ENCODE data around the gene MERTK. TPM values are rescaled to one million over a fixed set of nuclear protein-coding genes. Genes with fewer than 3 reads are reported as not detected.

The MERTK gene
- total RNA-seq, 1 donor from 2014 or later: 5.1 TPM

GRCh38 chr2:111917106-111917505 is 18.7 kb downstream of the MERTK start:
- Histone ChIP-seq H4K20me1 (ENCODE audit: insufficient read depth, low read length) (no peaks in the 10 kb centered on the region), H3K79me2 (ENCODE audit: insufficient read depth, low read length) (no peaks in the 10 kb centered on the region), H3K27me3 (ENCODE audit: insufficient read depth, low read length) (peaks cover 5% of the 10 kb centered on the region), H3K27ac (ENCODE audit: low read depth, low read length) (no peak overlapping the region), H3K4me2 (ENCODE audit: low read length) (no peak overlapping the region), H2AFZ (ENCODE audit: low read depth, low read length) (no peak overlapping the region), H3K9me3 (ENCODE audit: insufficient read depth, low read depth, low read length) (no peaks in the 10 kb centered on the region), H3K9ac (ENCODE audit: low read length) (no peak overlapping the region), H3K36me3 (ENCODE audit: insufficient read depth, low read length) (no peaks in the 10 kb centered on the region), H3K4me3 (ENCODE audit: insufficient read depth, low read depth, low read length) (no peak overlapping the region), H3K4me1 (ENCODE audit: insufficient read depth, low read length) (peaks cover 4% of the 10 kb centered on the region)
- no peaks in the 10 kb centered on the region for H3K27me3 Mint-ChIP-seq (ENCODE audit: low read depth, unreplicated experiment)
- H3K9me3 Mint-ChIP-seq (ENCODE audit: unreplicated experiment): no peaks in the 10 kb centered on the region
- FAIRE-seq (no peak), DNase-seq (ENCODE audit: low read depth) (no peak)
- H3K4me3 Mint-ChIP-seq (ENCODE audit: unreplicated experiment): no peak overlapping the region
- H3K27ac Mint-ChIP-seq (ENCODE audit: unreplicated experiment): no peak overlapping the region
- TF ChIP-seq EZH2 (IDR thresholded peaks at IDR 0.05; ENCODE audit: insufficient read depth, low read length) (no peak), CTCF (IDR thresholded peaks at IDR 0.05; ENCODE audit: insufficient read depth, low read depth, low read length) (no peak)
- no peaks in the 10 kb centered on the region for H3K36me3 Mint-ChIP-seq (ENCODE audit: low read depth, unreplicated experiment)
- H3K4me1 Mint-ChIP-seq (ENCODE audit: low read depth, unreplicated experiment): peaks cover 7% of the 10 kb centered on the region

GRCh38 chr2:111918383-111918806 is 20.0 kb downstream of the MERTK start:
- Histone ChIP-seq H3K4me3 (ENCODE audit: insufficient read depth, low read depth, low read length) (no peak overlapping the region), H3K4me2 (ENCODE audit: low read length) (no peak overlapping the region), H3K9me3 (ENCODE audit: insufficient read depth, low read depth, low read length) (no peaks in the 10 kb centered on the region), H3K79me2 (ENCODE audit: insufficient read depth, low read length) (no peaks in the 10 kb centered on the region), H3K36me3 (ENCODE audit: insufficient read depth, low read length) (no peaks in the 10 kb centered on the region), H3K4me1 (ENCODE audit: insufficient read depth, low read length) (peaks cover 4% of the 10 kb centered on the region), H2AFZ (ENCODE audit: low read depth, low read length) (no peak overlapping the region), H3K27me3 (ENCODE audit: insufficient read depth, low read length) (peaks cover 5% of the 10 kb centered on the region), H4K20me1 (ENCODE audit: insufficient read depth, low read length) (no peaks in the 10 kb centered on the region), H3K27ac (ENCODE audit: low read depth, low read length) (no peak overlapping the region), H3K9ac (ENCODE audit: low read length) (no peak overlapping the region)
- no peaks in the 10 kb centered on the region for H3K9me3 Mint-ChIP-seq (ENCODE audit: unreplicated experiment)
- DNase-seq (ENCODE audit: low read depth) (peak; percentile 80), FAIRE-seq (no peak)
- H3K27me3 Mint-ChIP-seq (ENCODE audit: low read depth, unreplicated experiment): no peaks in the 10 kb centered on the region
- H3K27ac Mint-ChIP-seq (ENCODE audit: unreplicated experiment): peak overlapping the region; percentile 62
- peaks cover 4% of the 10 kb centered on the region for H3K36me3 Mint-ChIP-seq (ENCODE audit: low read depth, unreplicated experiment)
- TF ChIP-seq CTCF (IDR thresholded peaks at IDR 0.05; ENCODE audit: insufficient read depth, low read depth, low read length) (no peak), EZH2 (IDR thresholded peaks at IDR 0.05; ENCODE audit: insufficient read depth, low read length) (no peak)
- H3K4me3 Mint-ChIP-seq (ENCODE audit: unreplicated experiment): no peak overlapping the region
- peaks cover 7% of the 10 kb centered on the region for H3K4me1 Mint-ChIP-seq (ENCODE audit: low read depth, unreplicated experiment)

- H3K27me3 ChIP-seq (ENCODE audit: insufficient read depth, low read length): peaks cover 5% of the 10 kb centered on the region
- no peak overlapping the region for H3K27ac ChIP-seq (ENCODE audit: low read depth, low read length)
- H3K4me2 ChIP-seq (ENCODE audit: low read length): no peak overlapping the region
- no peaks in the 10 kb centered on the region for H4K20me1 ChIP-seq (ENCODE audit: insufficient read depth, low read length)
- TF ChIP-seq CTCF (IDR thresholded peaks at IDR 0.05; ENCODE audit: insufficient read depth, low read depth, low read length) (peak; percentile 7), EZH2 (IDR thresholded peaks at IDR 0.05; ENCODE audit: insufficient read depth, low read length) (no peak)
- no peak for FAIRE-seq
- Mint-ChIP-seq H3K36me3 (ENCODE audit: low read depth, unreplicated experiment) (peaks cover 4% of the 10 kb centered on the region), H3K4me3 (ENCODE audit: unreplicated experiment) (no peak overlapping the region), H3K27ac (ENCODE audit: unreplicated experiment) (no peak overlapping the region), H3K27me3 (ENCODE audit: low read depth, unreplicated experiment) (no peaks in the 10 kb centered on the region), H3K4me1 (ENCODE audit: low read depth, unreplicated experiment) (peaks cover 7% of the 10 kb centered on the region), H3K9me3 (ENCODE audit: unreplicated experiment) (no peaks in the 10 kb centered on the region)
- no peak overlapping the region for H3K9ac ChIP-seq (ENCODE audit: low read length)
- DNase-seq (ENCODE audit: low read depth): no peak
- H3K9me3 ChIP-seq (ENCODE audit: insufficient read depth, low read depth, low read length): no peaks in the 10 kb centered on the region
- no peak overlapping the region for H2AFZ ChIP-seq (ENCODE audit: low read depth, low read length)
- no peaks in the 10 kb centered on the region for H3K79me2 ChIP-seq (ENCODE audit: insufficient read depth, low read length)
- H3K4me3 ChIP-seq (ENCODE audit: insufficient read depth, low read depth, low read length): no peak overlapping the region
- H3K4me1 ChIP-seq (ENCODE audit: insufficient read depth, low read length): peaks cover 4% of the 10 kb centered on the region
- H3K36me3 ChIP-seq (ENCODE audit: insufficient read depth, low read length): no peaks in the 10 kb centered on the region
Observed at GRCh38 chr2:111919365-111919764, 21.0 kb downstream of the MERTK start.

Measured in astrocyte (in vitro differentiated cells and primary cell).